Muscle layer of duodenum (tissue), 2 donors: ENCODE results near the gene OSER1.

Experiments
- H3K27ac ChIP-seq: one replicate; pipeline ENCODE4 v1.7.0; 2013; ENCODE audit warnings: mild to moderate bottlenecking, low read length
- H3K27me3 ChIP-seq: one replicate; pipeline ENCODE4 v1.7.0; 2013; ENCODE audit warnings: low read depth, mild to moderate bottlenecking, control low read depth, low read length
- H3K36me3 ChIP-seq, 2 donors: one replicate each; pipeline ENCODE4 v1.7.0; 2013; ENCODE audit warnings: low read length in 2 of 2, control low read depth in 1 of 2, mild to moderate bottlenecking in 1 of 2; ENCODE audit not compliant: insufficient read depth in 2 of 2, control insufficient read depth in 1 of 2
- H3K4me1 ChIP-seq, 2 donors: one replicate each; pipeline ENCODE4 v1.7.0; 2013; ENCODE audit warnings: low read length in 2 of 2, mild to moderate bottlenecking in 2 of 2, control low read depth in 1 of 2, moderate library complexity in 1 of 2; ENCODE audit not compliant: insufficient read depth in 2 of 2, control insufficient read depth in 1 of 2
- H3K4me3 ChIP-seq, 2 donors: one replicate each; pipeline ENCODE4 v1.7.0; 2013; ENCODE audit warnings: low read length in 2 of 2, low read depth in 1 of 2, mild to moderate bottlenecking in 1 of 2
- H3K9me3 ChIP-seq, 2 donors: one replicate each; pipeline ENCODE4 v1.7.0; 2013; ENCODE audit warnings: low read length in 2 of 2, control low read depth in 1 of 2, mild to moderate bottlenecking in 1 of 2; ENCODE audit not compliant: control insufficient read depth in 1 of 2
- donor health status: healthy.

Gene OSER1

DNA sequence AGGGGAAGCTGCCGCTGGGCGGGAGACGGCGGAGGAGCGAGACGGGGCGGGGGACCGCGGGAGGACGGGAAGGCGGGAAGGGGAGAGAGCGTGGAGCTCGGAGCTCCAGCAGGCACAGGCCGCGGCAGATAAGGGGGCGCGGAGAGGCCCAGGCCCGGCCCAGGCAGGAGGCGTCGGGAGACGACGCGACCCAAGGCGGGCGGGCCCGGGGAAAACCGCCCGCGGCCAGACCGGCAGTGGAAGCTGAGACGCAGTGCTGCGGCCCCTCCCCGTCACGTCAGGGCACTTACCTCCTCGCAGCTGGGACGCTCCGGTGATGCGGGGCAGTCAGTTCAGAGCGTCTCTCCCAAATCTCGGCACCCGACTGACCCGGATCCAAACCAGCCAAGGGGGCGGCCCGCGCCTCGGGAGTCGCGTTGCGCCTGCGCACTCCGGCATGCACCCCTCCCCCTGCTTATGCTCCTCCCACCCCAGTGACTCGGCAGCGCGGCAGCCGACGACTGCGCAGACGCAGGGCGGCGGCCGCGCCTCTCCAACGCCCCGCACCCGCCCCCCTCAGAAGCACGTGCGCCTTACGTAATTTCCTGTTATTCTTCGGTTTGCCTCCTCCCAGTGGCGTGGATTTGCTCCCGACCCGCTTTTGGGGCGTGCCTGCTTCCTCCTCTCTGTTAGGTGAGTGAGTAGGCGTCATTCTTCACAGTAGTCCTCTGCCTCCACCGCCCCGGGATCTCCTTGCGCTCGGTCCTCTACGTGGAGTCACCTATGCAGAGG, at the start of gene OSER1:
Gene OSER1 (minus strand): TSS at position 366 of the 771 bp plus-strand sequence. CDS start 3,814 bp downstream, outside the sequence.
- H3K4me1 ChIP-seq: peaks cover 8 to 40% of the 10 kb centered on the region in 2 donors
- peak within 1 kb of the TSS; percentile 98 for H3K27ac ChIP-seq
- peaks cover 5 to 15% of the 10 kb centered on the region in 2 donors for H3K36me3 ChIP-seq
- no peaks in the 10 kb centered on the region for H3K9me3 ChIP-seq
- H3K4me3 ChIP-seq: peak within 1 kb of the TSS; percentile 78 to 92
- no peaks in the 10 kb centered on the region for H3K27me3 ChIP-seq

DNA sequence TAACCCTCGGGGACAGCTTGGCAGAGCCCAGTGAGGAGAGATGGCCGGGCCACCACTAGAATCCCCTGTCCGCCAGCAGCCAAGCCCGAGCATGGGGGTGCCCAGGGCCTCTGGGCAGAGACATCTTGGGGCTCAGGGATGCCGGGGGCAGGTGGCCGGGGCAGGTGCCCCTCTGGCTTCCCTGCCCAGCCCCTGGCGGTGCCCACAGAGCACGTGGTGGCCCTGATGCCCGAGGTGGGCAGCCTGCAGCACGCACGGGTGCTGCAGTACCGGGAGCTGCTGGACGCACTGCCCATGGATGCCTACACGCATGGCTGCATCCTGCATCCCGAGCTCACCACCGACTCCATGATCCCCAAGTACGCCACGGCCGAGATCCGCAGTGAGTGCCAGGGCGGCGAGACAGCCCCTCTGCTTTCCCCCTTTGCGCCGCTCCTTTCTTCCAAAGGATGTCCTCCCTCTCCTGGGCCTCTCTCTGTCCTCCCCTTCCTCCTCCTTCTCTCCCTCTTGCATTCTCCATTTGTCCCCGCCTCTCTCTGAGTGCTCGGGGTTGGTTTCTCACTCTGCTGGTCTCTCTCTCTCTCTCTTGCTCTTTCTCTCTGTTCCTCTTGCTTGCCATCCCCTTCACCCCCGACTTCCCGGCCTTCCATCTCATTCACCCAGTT, 47.8 kb upstream of the OSER1 start:
- H3K27me3 ChIP-seq: no peaks in the 10 kb centered on the region
- H3K4me1 ChIP-seq: no peaks in the 10 kb centered on the region
- H3K4me3 ChIP-seq: no peak overlapping the region
- no peaks in the 10 kb centered on the region for H3K36me3 ChIP-seq
- no peaks in the 10 kb centered on the region for H3K9me3 ChIP-seq
- no peak overlapping the region for H3K27ac ChIP-seq

GRCh38 chr20:44256961-44257360, 46.4 kb upstream of the OSER1 start:
- Histone ChIP-seq H3K4me3 (no peak overlapping the region), H3K27ac (no peak overlapping the region), H3K4me1 (no peaks in the 10 kb centered on the region), H3K36me3 (no peaks in the 10 kb centered on the region), H3K27me3 (no peaks in the 10 kb centered on the region), H3K9me3 (no peaks in the 10 kb centered on the region)

DNA sequence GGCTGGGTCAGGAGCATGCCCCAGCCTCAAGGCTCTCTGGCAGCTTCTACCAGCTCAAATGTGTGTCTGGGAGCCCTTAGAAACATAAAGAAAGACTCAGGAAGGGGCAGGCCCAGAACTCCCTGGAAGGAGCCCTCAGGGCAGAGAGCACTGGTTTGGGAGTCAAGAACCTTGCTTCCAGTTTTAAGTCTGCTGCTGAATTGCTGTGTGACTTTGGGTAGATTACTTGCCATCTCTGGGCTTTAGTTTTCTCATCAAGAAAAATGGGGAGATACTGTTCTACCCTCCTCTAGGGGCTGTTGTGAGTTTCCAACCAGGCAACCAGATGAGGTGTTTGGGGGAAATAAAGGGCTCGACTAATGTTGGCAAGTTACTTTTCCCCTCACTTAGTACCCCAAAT, 45.4 kb upstream of the OSER1 start:
- Histone ChIP-seq H3K27ac (no peak overlapping the region), H3K4me3 (no peak overlapping the region), H3K4me1 (no peaks in the 10 kb centered on the region), H3K27me3 (no peaks in the 10 kb centered on the region), H3K9me3 (no peaks in the 10 kb centered on the region), H3K36me3 (no peaks in the 10 kb centered on the region)

GRCh38 chr20:44254073-44254472, 43.5 kb upstream of the OSER1 start:
- no peak overlapping the region for H3K4me3 ChIP-seq
- H3K27me3 ChIP-seq: no peaks in the 10 kb centered on the region
- no peaks in the 10 kb centered on the region for H3K36me3 ChIP-seq
- no peak overlapping the region for H3K27ac ChIP-seq
- no peaks in the 10 kb centered on the region for H3K9me3 ChIP-seq
- no peaks in the 10 kb centered on the region for H3K4me1 ChIP-seq

DNA sequence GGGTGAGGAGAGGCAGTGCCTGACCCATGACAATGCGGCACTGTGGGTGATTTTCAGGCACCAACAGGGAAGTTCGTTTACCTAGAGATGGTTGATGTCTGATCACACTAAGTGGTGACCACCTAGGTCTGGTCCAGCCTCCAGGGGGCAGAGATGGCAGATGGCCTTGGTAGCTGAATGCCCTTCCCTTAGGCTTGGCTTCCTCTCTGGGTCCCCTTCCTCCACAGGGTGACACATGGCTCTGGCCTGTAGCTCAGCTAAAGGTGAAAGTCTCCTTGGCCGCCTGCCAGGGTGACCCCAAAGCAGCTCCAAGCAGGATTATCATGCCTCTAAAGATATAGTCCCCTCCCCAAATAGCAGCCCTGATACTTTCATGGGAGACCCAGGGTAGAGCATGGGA, 43.0 kb upstream of the OSER1 start:
- Histone ChIP-seq H3K4me1 (no peaks in the 10 kb centered on the region), H3K27ac (no peak overlapping the region), H3K36me3 (no peaks in the 10 kb centered on the region), H3K27me3 (no peaks in the 10 kb centered on the region), H3K4me3 (no peak overlapping the region), H3K9me3 (no peaks in the 10 kb centered on the region)

GRCh38 chr20:44251284-44251683, 40.7 kb upstream of the OSER1 start:
- no peaks in the 10 kb centered on the region for H3K27me3 ChIP-seq
- H3K9me3 ChIP-seq: no peaks in the 10 kb centered on the region
- no peak overlapping the region for H3K4me3 ChIP-seq
- H3K27ac ChIP-seq: no peak overlapping the region
- H3K36me3 ChIP-seq: no peaks in the 10 kb centered on the region
- H3K4me1 ChIP-seq: peaks cover 0 to 8% of the 10 kb centered on the region in 2 donors

- Histone ChIP-seq H3K9me3 (no peaks in the 10 kb centered on the region), H3K36me3 (no peaks in the 10 kb centered on the region), H3K27ac (no peak overlapping the region), H3K4me1 (peaks cover 0 to 8% of the 10 kb centered on the region in 2 donors), H3K27me3 (no peaks in the 10 kb centered on the region), H3K4me3 (no peak overlapping the region)
Observed at GRCh38 chr20:44248410-44248759, 37.8 kb upstream of the OSER1 start.

DNA sequence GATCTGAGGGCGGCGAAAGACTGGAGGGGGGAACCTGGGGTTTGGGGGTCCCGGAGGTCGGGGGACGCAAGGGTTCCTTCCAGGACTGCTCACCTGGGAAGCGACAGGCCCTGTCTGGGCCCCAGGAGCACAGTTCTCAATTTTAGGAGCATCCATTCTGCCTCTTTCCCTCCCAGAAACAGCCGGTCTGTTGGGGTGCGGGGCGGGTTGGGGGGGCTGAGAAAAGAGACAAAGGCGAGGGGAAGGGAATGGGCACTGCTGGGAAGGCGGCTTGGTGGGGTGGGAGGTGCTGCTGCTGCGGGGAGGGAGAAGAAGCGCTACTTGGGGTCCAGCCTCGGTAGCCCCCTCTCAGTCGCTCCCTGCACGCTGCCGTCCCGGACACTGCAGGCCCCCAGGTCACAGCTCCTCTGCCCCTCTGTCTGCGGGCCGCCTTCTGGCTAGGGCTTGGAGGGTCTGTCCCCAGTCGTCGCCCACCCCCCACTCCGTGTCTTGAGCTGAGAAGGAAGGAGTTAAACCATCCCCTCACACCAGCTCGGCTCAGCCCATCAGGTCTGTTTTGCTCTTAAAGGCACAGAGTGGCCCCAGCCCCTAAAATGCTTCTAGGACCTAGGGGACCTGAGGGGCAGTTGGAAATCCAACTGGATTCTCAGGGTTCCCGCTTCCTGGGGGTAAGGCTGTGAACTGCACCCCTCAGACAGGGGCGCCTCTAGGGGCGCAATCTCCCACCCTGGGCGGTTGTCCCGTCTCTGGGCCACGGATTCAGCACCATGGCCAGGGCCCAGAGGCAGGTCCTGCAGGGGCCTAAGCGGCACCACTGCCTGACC, 37.2 kb upstream of the OSER1 start:
- H3K4me1 ChIP-seq: peaks cover 0 to 8% of the 10 kb centered on the region in 2 donors
- H3K4me3 ChIP-seq: peak overlapping the region in 1 of 2 donors; percentile 53
- no peaks in the 10 kb centered on the region for H3K9me3 ChIP-seq
- H3K27me3 ChIP-seq: no peaks in the 10 kb centered on the region
- H3K27ac ChIP-seq: no peak overlapping the region
- H3K36me3 ChIP-seq: no peaks in the 10 kb centered on the region

DNA sequence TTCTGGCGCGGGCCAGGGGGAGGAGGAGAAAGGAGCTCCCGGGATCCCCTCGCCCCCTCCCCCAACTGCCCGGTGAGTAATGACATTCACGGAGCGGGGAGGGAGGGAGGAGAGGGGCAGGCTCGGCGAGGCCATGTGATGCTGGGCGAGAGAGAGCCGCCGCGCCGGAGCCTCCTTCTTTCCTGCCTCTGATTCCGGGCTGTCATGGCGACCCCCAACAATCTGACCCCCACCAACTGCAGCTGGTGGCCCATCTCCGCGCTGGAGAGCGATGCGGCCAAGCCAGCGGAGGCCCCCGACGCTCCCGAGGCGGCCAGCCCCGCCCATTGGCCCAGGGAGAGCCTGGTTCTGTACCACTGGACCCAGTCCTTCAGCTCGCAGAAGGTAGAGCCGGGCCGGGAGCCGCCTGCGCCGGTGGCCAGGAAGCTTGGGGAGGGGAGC, 36.6 kb upstream of the OSER1 start, which contains the start of gene GDAP1L1:
Gene GDAP1L1 (plus strand): TSS at position 178 of the 441 bp plus-strand sequence. CDS start 27 bp downstream, at position 205.
- Histone ChIP-seq H3K4me1 (peaks cover 0 to 8% of the 10 kb centered on the region in 2 donors), H3K9me3 (no peaks in the 10 kb centered on the region), H3K27me3 (no peaks in the 10 kb centered on the region), H3K4me3 (peak within 1 kb of the TSS in 1 of 2 donors; percentile 53), H3K27ac (no peak within 1 kb of the TSS), H3K36me3 (no peaks in the 10 kb centered on the region)

- Histone ChIP-seq H3K27ac (no peak overlapping the region), H3K27me3 (no peaks in the 10 kb centered on the region), H3K36me3 (no peaks in the 10 kb centered on the region), H3K9me3 (no peaks in the 10 kb centered on the region), H3K4me3 (no peak overlapping the region), H3K4me1 (peaks cover 0 to 8% of the 10 kb centered on the region in 2 donors)
Observed at GRCh38 chr20:44245977-44246376, 35.4 kb upstream of the OSER1 start.
